HuH-7.5 (cell line): ENCODE measurements around the gene FBXL13.
"Not testable (repeated sequence)": the region's sequence is repeated elsewhere in the genome, so short reads cannot be mapped to it uniquely, and the experiment has no call there.

ENCODE experiments used
- DNase-seq: peaks from one replicate; pipeline ENCODE4 v3.0.0; 2011; ENCODE audit warnings: low spot score

FBXL13 gene

GRCh38 chr7:102856036-102856435 is 218.6 kb downstream of the FBXL13 start:
- no peak for DNase-seq

- DNase-seq = no peak
Measured at GRCh38 chr7:102849538-102849937, 225.1 kb downstream of the FBXL13 start.

GRCh38 chr7:102849079-102849478 is 225.5 kb downstream of the FBXL13 start:
- DNase-seq = no peak

- DNase-seq = no peak
Measured at GRCh38 chr7:102845346-102845745, 229.2 kb downstream of the FBXL13 start.

GRCh38 chr7:102843850-102844249 is 230.7 kb downstream of the FBXL13 start:
- no peak for DNase-seq

- DNase-seq = no peak
Measured at GRCh38 chr7:102842284-102842683, 232.3 kb downstream of the FBXL13 start.

- no peak for DNase-seq
Measured at GRCh38 chr7:102841290-102841689, 233.3 kb downstream of the FBXL13 start.

- DNase-seq = no peak
Measured at GRCh38 chr7:102840404-102840803, 234.2 kb downstream of the FBXL13 start.

GRCh38 chr7:102838572-102839101 is 236.0 kb downstream of the FBXL13 start:
- not testable (repeated sequence) for DNase-seq

- DNase-seq = no peak
Measured at GRCh38 chr7:102837802-102838201, 236.8 kb downstream of the FBXL13 start.

GRCh38 chr7:102836977-102837376 is 237.6 kb downstream of the FBXL13 start:
- no peak for DNase-seq

GRCh38 chr7:102836191-102836919 is 238.2 kb downstream of the FBXL13 start:
- no peak for DNase-seq

GRCh38 chr7:102834999-102835398 is 239.6 kb downstream of the FBXL13 start:
- DNase-seq = no peak

- no peak for DNase-seq
Measured at GRCh38 chr7:102834466-102834865, 240.1 kb downstream of the FBXL13 start.

GRCh38 chr7:102833343-102833742 is 241.3 kb downstream of the FBXL13 start:
- DNase-seq = no peak

GRCh38 chr7:102832674-102833073 is 241.9 kb downstream of the FBXL13 start:
- no peak for DNase-seq

- DNase-seq = no peak
Measured at GRCh38 chr7:102830197-102830596, 244.4 kb downstream of the FBXL13 start.

GRCh38 chr7:102829075-102829474 is 245.5 kb downstream of the FBXL13 start:
- DNase-seq = no peak

- no peak for DNase-seq
Measured at GRCh38 chr7:102828286-102828685, 246.3 kb downstream of the FBXL13 start.

GRCh38 chr7:102823390-102824119 is 251.0 kb downstream of the FBXL13 start:
- no peak for DNase-seq

- no peak for DNase-seq
Measured at GRCh38 chr7:102821994-102822747, 252.4 kb downstream of the FBXL13 start.

GRCh38 chr7:102819151-102819550 is 255.4 kb downstream of the FBXL13 start:
- DNase-seq = no peak
